AG04450 (cell line): ENCODE data around the gene IL18. TPM values are rescaled to one million over a fixed set of nuclear protein-coding genes. Genes with fewer than 3 reads are reported as not detected.

Source experiments
- CTCF ChIA-PET: fragments of 300-600, 350-600 bp; formaldehyde crosslinking; extraction: SDS; loops from one replicate; lab custom pipeline; 2022; ENCODE audit warnings: antibody characterized with exemption, inconsistent platforms; lab: Charles Lee
- POLR2A ChIA-PET: fragments of 350-600 bp; formaldehyde crosslinking; extraction: SDS; loops from one replicate; lab custom pipeline; 2021; ENCODE audit warnings: antibody characterized with exemption, inconsistent platforms; lab: Yijun Ruan, JAX
- DNase-seq: peaks from one replicate; pipeline ENCODE4 v3.0.0-alpha.2; 2011; ENCODE audit warnings: low read depth, low spot score
- H3K27ac ChIP-seq: one replicate; pipeline ENCODE4 v1.5.1; 2012; ENCODE audit warnings: low read depth, low read length, control low read depth
- H3K27me3 ChIP-seq: one replicate; pipeline ENCODE4 v1.6.0; 2012; ENCODE audit warnings: low read length; ENCODE audit not compliant: control insufficient read depth, insufficient read depth
- H3K4me3 ChIP-seq: 2 replicates; pipeline ENCODE4 v1.5.1; 2011; ENCODE audit warnings: mild to moderate bottlenecking, low read depth, low read length, control low read depth
- H3K9me3 ChIP-seq: 2 replicates; pipeline ENCODE4 v1.5.1; 2012; ENCODE audit warnings: low read length; ENCODE audit not compliant: control insufficient read depth, insufficient read depth
- polyA plus RNA-seq: library from polyadenylated mRNA; depleted of rRNA; stranded (reverse); fragments of >200 nt; gene quantifications from 2 replicates; pipeline ENCODE4 v1.2.3, GENCODE V29; 2011
- TF ChIP-seq, protein P1 (sequence below): IDR thresholded peaks from 2 replicates; pipeline ENCODE4 v1.5.1; 2011; ENCODE audit warnings: low read depth, low read length, control low read depth, inconsistent platforms

The IL18 gene
- polyA plus RNA-seq, 1 experiment: 0.46 TPM

DNA sequence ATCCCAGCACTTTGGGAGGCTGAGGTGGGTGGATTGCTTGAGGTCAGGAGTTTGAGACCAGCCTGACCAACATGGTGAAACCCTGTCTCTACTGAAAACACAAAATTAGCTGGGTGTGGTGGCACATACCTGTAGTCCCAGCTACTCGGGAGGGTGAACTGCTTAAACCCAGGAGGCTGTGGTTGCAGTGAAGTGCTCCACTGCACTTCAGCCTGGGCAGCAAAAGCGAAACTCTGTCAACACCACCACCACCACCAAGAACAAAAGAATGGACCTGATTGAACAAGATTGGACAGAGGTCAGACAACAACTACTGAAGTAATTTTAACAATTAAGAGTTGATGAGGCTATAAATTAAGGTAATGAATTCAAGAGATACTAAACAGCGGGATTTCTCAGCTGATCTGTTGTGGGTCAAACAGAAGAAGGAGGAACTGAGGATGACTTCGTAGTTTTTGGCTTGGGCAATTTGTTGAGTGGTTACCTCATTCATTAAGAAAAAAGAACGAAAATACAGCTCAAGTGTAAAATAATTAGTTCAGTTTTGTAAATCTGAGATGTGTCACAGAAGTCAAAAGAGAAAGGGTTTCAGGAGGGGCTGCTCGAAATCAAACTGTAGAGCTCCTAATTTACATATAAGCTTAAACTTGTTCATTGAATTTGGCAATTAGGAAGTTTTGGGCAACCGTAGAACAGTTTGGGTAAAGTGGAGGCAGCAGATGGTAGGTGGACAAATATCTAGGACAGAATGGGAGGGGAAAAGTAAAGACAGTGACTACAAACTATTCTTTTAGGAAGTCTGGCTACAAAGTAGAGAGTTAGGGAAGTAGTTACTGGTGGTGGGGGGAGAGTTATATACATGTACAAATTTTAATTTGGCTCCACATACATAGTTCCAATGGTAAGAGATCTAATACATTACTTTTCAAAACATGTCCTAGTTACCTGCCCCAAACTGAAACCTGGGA is 4.5 kb downstream of the IL18 start:
- POLR2A ChIA-PET: no interaction called here
- CTCF ChIA-PET: interaction anchor here (1.0 to 2.0 kb wide), 3 partner anchors 16 to 47 kb away, joined by 3 to 9 read pairs (median 4); partner anchors contain the start of gene BCO2
- TF ChIP-seq, protein P1, sequence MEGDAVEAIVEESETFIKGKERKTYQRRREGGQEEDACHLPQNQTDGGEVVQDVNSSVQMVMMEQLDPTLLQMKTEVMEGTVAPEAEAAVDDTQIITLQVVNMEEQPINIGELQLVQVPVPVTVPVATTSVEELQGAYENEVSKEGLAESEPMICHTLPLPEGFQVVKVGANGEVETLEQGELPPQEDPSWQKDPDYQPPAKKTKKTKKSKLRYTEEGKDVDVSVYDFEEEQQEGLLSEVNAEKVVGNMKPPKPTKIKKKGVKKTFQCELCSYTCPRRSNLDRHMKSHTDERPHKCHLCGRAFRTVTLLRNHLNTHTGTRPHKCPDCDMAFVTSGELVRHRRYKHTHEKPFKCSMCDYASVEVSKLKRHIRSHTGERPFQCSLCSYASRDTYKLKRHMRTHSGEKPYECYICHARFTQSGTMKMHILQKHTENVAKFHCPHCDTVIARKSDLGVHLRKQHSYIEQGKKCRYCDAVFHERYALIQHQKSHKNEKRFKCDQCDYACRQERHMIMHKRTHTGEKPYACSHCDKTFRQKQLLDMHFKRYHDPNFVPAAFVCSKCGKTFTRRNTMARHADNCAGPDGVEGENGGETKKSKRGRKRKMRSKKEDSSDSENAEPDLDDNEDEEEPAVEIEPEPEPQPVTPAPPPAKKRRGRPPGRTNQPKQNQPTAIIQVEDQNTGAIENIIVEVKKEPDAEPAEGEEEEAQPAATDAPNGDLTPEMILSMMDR: no peak
- no peak for DNase-seq
- no peak overlapping the region for H3K27ac ChIP-seq
- H3K9me3 ChIP-seq: no peaks in the 10 kb centered on the region
- no peaks in the 10 kb centered on the region for H3K27me3 ChIP-seq
- H3K4me3 ChIP-seq: no peak overlapping the region

DNA sequence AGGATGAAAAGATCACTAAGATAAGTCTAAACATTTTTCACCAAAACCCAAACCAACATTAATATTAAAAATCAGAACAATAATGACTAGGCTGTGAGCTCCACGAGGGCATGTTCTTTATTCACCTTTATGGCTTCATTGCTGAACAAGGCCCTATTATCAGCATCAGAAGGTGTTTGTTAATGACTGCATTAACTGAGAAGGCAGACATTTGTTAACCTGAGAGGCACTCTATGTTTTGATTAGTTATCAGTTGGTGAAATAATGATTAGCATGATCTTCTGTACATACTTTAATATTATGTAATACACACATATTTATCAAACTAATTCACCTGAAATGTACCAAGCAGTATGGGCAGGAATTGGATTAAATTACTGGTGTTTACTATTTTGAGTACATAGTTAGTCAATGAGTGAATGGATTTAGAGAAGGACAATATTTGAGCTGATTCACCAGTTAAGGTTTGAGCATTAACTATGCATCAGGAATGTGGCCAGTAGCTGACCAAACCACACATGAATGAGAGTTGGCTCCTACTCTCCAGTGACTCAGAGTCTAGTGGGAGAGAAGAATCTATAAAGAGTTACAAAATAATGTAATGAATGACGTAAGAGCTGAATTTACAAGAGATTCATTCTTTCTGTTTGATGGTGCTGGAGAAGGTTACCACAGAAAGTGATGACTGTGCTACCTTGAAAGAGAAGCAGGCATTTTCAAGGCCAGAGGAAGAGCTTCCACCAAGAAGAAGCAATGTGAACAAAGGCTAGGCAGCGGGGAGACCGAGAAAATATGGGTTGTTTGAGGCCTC is 6.7 kb downstream of the IL18 start:
- Histone ChIP-seq H3K4me3 (no peak overlapping the region), H3K9me3 (no peaks in the 10 kb centered on the region), H3K27me3 (no peaks in the 10 kb centered on the region), H3K27ac (peak overlapping the region; percentile 84)
- TF ChIP-seq, protein P1: no peak
- peak; percentile 96 for DNase-seq
- CTCF ChIA-PET: interaction anchor here (0.5 to 1.6 kb wide), 7 partner anchors 18 to 431 kb away, joined by 3 to 5 read pairs (median 3); partner anchors contain the start of gene BCO2
- POLR2A ChIA-PET: interaction anchor here (1.0 to 1.6 kb wide), 4 partner anchors 9 to 57 kb away, joined by 3 to 11 read pairs (median 7); no protein-coding TSS in a partner anchor

DNA sequence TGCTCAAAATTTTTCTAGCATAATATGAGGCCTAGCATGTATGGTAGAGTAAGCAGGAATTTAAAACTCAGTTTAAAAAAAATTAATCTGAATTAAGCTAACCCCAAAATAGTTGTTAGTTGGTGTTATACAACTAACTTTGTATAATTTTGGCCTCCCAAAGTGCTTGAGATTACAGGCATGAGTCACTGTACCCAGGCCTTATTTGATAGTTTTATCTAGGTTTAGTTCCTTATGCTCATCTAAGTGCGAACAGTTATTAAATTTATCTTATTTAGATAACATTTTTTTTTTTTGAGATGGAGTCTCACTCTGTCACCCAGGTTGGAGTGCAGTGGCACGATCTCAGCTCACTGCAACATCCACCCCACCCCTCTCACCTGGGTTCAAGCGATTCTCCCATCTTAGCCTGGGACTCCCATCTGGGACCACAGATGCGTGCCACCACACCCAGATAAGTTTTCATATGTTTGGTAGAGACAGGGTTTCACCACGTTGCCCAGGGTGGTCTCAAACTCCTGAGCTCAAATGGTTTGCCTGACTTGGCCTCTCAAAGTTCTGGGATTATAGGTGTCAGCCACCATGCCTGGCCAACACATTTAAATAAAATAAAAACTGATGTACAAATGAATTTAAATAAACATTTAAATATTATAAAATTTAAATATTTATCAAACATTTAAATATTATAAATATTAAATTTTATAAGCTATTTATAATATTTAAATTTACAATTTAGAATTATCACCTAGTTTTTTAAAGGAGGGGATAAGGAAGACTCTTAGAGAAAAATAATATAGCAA is 7.5 kb downstream of the IL18 start:
- no peak overlapping the region for H3K27ac ChIP-seq
- TF ChIP-seq, protein P1: no peak
- DNase-seq: no peak
- H3K27me3 ChIP-seq: no peaks in the 10 kb centered on the region
- no peak overlapping the region for H3K4me3 ChIP-seq
- POLR2A ChIA-PET: interaction anchor here (1.2 to 1.6 kb wide), 3 partner anchors 37 to 58 kb away, joined by 3 to 11 read pairs (median 7); no protein-coding TSS in a partner anchor
- no peaks in the 10 kb centered on the region for H3K9me3 ChIP-seq
- CTCF ChIA-PET: interaction anchor here (0.6 to 1.5 kb wide), 4 partner anchors 43 to 432 kb away, joined by 3 to 5 read pairs (median 3); no protein-coding TSS in a partner anchor

DNA sequence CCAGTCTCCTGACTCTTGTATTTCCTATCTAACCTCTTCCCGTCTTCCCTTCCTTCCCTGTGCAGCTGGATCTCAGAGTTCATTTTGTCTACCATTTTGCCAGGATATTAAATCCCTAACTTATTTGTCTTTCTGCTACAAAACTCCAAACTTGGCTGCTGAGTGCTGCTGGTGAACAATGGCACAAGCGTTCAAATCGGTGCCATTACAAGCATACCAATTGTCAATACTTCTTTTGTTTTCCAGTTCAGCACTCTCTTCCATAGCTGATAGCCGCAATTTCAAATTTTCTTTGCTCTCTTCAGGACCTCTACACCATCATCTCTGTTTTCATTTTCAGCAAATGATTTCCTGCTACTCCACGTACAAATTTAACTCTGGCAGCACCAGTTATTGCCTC is 13.4 kb downstream of the IL18 start:
- H3K27ac ChIP-seq: no peak overlapping the region
- H3K27me3 ChIP-seq: no peaks in the 10 kb centered on the region
- POLR2A ChIA-PET: no interaction called here
- CTCF ChIA-PET: interaction anchor here (3.3 kb wide), 1 partner anchor 37 kb away, joined by 17 read pairs; no protein-coding TSS in a partner anchor
- DNase-seq: no peak
- H3K4me3 ChIP-seq: no peak overlapping the region
- TF ChIP-seq, protein P1: no peak
- no peaks in the 10 kb centered on the region for H3K9me3 ChIP-seq
